Colonic mucosa (tissue), 4 donors: ENCODE data around the gene IFNA4. TPM values are rescaled to one million over a fixed set of nuclear protein-coding genes. Genes with fewer than 3 reads are reported as not detected.
"Not testable (repeated sequence)": the region's sequence is repeated elsewhere in the genome, so short reads cannot be mapped to it uniquely, and the experiment has no call there.

ENCODE experiments used
- DNase-seq: peaks from one replicate; pipeline ENCODE4 v3.0.0-alpha.2; 2020
- H3K27ac ChIP-seq: fragments of 200-600 bp; one replicate; pipeline ENCODE4 v1.8.0; 2021
- H3K27me3 ChIP-seq: fragments of 200-600 bp; one replicate; pipeline ENCODE4 v1.8.0; 2021
- H3K36me3 ChIP-seq: fragments of 200-600 bp; one replicate; pipeline ENCODE4 v1.8.0; 2021
- H3K4me1 ChIP-seq: fragments of 200-600 bp; one replicate; pipeline ENCODE4 v1.8.0; 2021; ENCODE audit warnings: mild to moderate bottlenecking
- H3K4me3 ChIP-seq: fragments of 200-600 bp; one replicate; pipeline ENCODE4 v1.8.0; 2021
- H3K9ac ChIP-seq, 2 donors: one replicate each; pipeline ENCODE4 v1.7.0; 2013; ENCODE audit warnings: control low read depth in 2 of 2, low read depth in 2 of 2, low read length in 2 of 2
- H3K9me3 ChIP-seq: fragments of 200-600 bp; one replicate; pipeline ENCODE4 v1.8.0; 2021
- intact Hi-C: fragments of 100-400 bp; cut with DNase I; formaldehyde crosslinking; loops from one replicate; pipeline ENCODE4 v1.14.1; 2022
- total RNA-seq, 2 donors: library from RNA; stranded (reverse); fragmentation: NEBNext Ultra II Directional in 1 of 2; extraction: Animal tissue kit (Norgen Biotek cat#: 25700) in 1 of 2; gene quantifications; one replicate each; pipeline ENCODE4 v1.2.1, GENCODE V29; 2021
- TF ChIP-seq, protein P1 (sequence below): fragments of 200-600 bp; IDR thresholded peaks from one replicate; pipeline ENCODE4 v1.8.0; 2022; ENCODE audit warnings: antibody characterized with exemption, mild to moderate bottlenecking
- donor health status: healthy.
- donor health status: DM: no; HTN: no; CAD: no.
- donor health status: DM: no; HTN: no; CAD: no.

The IFNA4 gene
- total RNA-seq, 2 donors from 2014 or later = not detected

DNA sequence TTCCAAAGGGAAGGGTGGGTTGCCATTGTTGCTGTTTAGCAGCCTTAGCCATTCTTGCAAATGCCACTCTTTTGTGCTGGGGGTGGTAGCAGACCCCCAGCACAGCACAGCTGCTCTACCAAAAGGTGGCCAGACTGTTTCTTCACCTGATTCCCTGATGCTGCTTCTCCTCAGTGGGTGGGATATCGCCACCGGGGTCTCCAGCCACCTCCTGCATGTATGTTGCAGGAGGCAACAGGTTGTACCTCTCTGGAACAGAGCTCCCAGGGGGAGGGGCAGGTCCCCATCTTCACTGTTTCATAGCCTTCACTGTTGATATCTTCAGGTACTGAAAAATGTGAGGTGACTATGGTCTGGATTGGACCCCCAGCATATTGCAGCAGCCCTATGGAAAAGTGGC lies 23.4 kb upstream of the IFNA4 start:
- H3K4me3 ChIP-seq, DNase-seq, H3K4me1 ChIP-seq, H3K9me3 ChIP-seq, intact Hi-C loops, H3K27ac ChIP-seq, H3K27me3 ChIP-seq, H3K9ac ChIP-seq, H3K36me3 ChIP-seq: not testable (repeated sequence)

GRCh38 chr9:21210311-21210710 lies 22.9 kb upstream of the IFNA4 start:
- DNase-seq = no peak
- no peak overlapping the region for H3K27ac ChIP-seq
- no peak overlapping the region for H3K4me3 ChIP-seq
- no peaks in the 10 kb centered on the region for H3K27me3 ChIP-seq
- no peaks in the 10 kb centered on the region for H3K36me3 ChIP-seq
- no peaks in the 10 kb centered on the region for H3K4me1 ChIP-seq
- intact Hi-C loops = no loop called here
- no peaks in the 10 kb centered on the region for H3K9me3 ChIP-seq
- H3K9ac ChIP-seq = no peak overlapping the region
- TF ChIP-seq, protein P1, sequence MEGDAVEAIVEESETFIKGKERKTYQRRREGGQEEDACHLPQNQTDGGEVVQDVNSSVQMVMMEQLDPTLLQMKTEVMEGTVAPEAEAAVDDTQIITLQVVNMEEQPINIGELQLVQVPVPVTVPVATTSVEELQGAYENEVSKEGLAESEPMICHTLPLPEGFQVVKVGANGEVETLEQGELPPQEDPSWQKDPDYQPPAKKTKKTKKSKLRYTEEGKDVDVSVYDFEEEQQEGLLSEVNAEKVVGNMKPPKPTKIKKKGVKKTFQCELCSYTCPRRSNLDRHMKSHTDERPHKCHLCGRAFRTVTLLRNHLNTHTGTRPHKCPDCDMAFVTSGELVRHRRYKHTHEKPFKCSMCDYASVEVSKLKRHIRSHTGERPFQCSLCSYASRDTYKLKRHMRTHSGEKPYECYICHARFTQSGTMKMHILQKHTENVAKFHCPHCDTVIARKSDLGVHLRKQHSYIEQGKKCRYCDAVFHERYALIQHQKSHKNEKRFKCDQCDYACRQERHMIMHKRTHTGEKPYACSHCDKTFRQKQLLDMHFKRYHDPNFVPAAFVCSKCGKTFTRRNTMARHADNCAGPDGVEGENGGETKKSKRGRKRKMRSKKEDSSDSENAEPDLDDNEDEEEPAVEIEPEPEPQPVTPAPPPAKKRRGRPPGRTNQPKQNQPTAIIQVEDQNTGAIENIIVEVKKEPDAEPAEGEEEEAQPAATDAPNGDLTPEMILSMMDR = no peak

GRCh38 chr9:21207043-21207442 lies 19.7 kb upstream of the IFNA4 start, which contains the start of gene IFNA10:
Gene IFNA10, minus strand, starts transcription at chr9:21207143. Its CDS starts 46 bp downstream, at chr9:21207097.
- H3K4me1 ChIP-seq, DNase-seq, H3K27me3 ChIP-seq, H3K36me3 ChIP-seq, H3K4me3 ChIP-seq, H3K27ac ChIP-seq, intact Hi-C loops, H3K9me3 ChIP-seq, H3K9ac ChIP-seq: not testable (repeated sequence)

DNA sequence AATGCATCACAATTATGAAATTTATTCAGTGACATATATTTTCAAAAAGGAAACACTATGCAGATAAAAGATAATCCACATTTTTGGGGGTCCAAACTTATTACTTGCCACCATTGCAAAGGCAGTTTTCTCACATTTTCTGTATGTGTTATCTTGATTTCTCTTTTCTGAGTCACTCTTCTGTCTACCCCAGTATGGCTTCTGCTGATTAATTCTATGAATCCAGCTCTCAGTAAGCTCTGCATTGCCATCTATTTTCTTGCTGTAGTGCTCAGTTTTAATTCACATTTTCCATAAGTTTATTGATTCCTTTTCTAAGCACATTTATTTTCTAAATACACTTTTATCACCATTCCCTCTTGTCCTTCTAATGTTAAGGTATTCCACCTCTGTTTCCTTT lies 17.8 kb upstream of the IFNA4 start:
- Histone ChIP-seq H3K27ac (no peak overlapping the region), H3K4me3 (no peak overlapping the region), H3K9me3 (no peaks in the 10 kb centered on the region), H3K27me3 (no peaks in the 10 kb centered on the region), H3K4me1 (no peaks in the 10 kb centered on the region), H3K9ac (no peak overlapping the region), H3K36me3 (no peaks in the 10 kb centered on the region)
- intact Hi-C loops = no loop called here
- no peak for DNase-seq
- TF ChIP-seq, protein P1 = no peak

DNA sequence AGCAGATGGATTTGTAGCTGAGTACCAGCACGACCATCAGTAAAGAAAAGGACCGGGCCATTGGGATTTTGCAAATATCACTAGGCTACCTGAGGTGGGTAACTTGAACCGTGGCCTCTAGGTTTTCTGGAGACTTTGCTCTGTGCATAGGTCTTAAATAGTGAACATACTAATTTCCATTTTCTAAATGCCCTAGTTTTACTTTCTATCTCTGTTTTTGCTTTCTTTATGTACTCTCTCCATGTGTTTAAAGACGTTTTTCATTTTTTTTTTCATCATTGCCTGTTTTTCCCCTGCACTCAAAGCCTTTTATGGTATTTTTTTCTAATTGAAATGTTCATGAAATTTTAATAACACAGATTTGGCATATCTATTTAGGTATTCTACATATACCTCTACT lies 14.7 kb upstream of the IFNA4 start, which contains the start of gene IFNA7:
Gene IFNA7, minus strand, starts transcription at position 101 of the 400 bp plus-strand sequence. Its CDS starts 40 bp downstream, at position 61.
- DNase-seq, H3K4me1 ChIP-seq, H3K4me3 ChIP-seq, H3K36me3 ChIP-seq, H3K27me3 ChIP-seq, H3K9ac ChIP-seq, intact Hi-C loops, H3K9me3 ChIP-seq, H3K27ac ChIP-seq: not testable (repeated sequence)

DNA sequence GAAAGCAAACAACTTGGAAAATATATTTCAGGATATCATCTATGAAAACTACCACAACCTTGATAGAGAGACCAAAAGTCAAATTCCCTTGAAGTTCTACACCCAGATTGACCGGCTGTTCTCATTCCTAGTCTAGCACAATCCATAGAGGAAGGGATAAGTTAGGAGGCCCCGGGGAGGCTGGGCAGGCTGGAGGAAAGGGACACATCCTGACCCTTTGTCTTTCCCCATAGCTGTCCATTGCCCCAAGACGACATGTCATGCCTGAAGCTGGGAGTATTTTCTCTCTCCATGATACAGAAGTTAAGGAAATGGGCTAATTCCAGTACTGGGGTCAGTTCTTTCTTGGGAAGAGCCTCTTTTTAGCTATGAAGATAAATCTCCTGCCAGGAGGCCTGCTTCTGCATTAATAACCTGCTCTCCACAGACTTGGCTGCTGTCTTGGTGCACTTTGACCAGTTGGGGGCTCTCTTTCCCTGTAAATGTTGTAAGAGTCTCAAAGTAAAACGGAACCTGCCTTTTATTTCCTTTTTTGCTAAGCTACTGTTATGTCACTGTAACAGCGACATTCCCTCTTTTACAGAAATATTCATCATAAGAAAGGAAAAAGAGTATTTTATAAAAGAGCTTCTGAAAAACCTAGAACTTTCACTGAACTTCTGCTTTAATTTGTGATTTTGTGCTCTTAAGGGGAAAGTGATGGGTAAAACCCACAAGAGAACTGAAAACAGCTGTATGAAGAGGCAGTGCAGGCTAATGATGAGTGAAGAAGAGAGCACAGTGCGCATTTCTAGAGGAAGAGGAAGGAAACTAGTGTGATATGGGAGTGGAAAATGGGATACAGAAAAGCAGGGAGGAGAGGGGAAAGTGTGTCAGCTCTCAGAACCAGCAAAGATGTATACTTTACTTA lies 7.7 kb upstream of the IFNA4 start:
- H3K9ac ChIP-seq, H3K27me3 ChIP-seq, H3K4me1 ChIP-seq, H3K9me3 ChIP-seq, intact Hi-C loops, H3K27ac ChIP-seq, H3K36me3 ChIP-seq, H3K4me3 ChIP-seq: not testable (repeated sequence)
- peak; percentile 32 for DNase-seq
- TF ChIP-seq, protein P1 = peak; percentile 24

DNA sequence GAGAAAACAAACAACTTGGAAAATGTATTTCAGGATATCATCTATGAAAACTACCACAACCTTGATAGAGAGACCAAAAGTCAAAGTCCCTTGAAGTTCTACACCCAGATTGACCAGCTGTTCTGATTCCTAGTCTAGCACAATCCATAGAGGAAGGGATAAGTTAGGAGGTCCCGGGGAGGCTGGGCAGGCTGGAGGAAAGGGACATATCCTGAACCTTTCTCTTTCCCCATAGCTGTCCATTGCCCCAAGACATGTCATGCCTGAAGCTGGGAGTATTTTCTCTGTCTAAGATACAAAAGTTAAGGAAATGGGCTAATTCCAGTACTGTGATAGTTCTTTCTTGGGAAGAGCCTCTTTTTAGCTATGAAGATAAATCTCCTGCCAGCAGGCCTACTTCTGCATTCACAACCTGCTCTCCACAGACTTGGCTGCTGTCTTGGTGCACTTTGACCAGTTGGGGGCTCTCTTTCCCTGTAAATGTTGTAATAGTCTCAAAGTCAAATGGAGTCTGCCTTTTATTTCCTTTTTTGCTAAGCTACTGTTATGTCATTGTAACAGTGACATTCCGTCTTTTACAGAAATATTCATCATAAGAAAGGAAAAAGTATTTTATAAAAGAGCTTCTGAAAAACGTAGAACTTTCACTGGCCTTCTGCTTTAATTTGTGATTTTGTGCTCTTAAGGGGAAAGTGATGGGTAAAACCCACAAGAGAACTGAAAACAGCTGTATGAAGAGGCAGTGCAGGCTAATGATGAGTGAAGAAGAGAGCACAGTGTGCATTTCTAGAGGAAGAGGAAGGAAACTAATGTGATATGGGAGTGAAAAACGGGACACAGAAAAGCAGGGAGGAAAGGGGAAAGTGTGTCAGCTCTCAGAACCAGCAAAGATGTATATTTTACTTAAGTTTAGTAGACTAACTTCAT lies 4.3 kb downstream of the IFNA4 start:
- H3K9me3 ChIP-seq, H3K4me1 ChIP-seq, H3K36me3 ChIP-seq, H3K4me3 ChIP-seq, intact Hi-C loops, DNase-seq, H3K9ac ChIP-seq, H3K27me3 ChIP-seq, H3K27ac ChIP-seq: not testable (repeated sequence)
